GM12878 (cell line): Measurements from ENCODE around the gene OMP. TPM values are rescaled to one million over a fixed set of nuclear protein-coding genes. Genes with fewer than 3 reads are reported as not detected.

Source experiments
- ATAC-seq: fragments of 200-7000 bp; cut with Tn5 transposase; 3 replicates; pipeline ENCODE4 v1.9.1; 2020; ENCODE audit warnings: mild to moderate bottlenecking, moderate library complexity
- BruUV-seq: library from RNA; stranded (reverse); fragments of 400-500 nt; replicated peaks from 2 replicates; lab custom pipeline; 2021; lab: Mats Ljungman, UMichigan
- CTCF ChIA-PET: fragments of 300-600 bp; sonication (Branson Sonifier 250); formaldehyde crosslinking; extraction: SDS; loops from one replicate; lab custom pipeline; 2021; ENCODE audit warnings: inconsistent platforms; lab: Yijun Ruan, JAX
- POLR2A ChIA-PET: fragments of 350-600 bp; formaldehyde crosslinking; extraction: SDS; loops from one replicate; lab custom pipeline; 2021; ENCODE audit warnings: inconsistent platforms; lab: Charles Lee
- RAD21 ChIA-PET: fragments of 300-600 bp; sonication (Branson Sonifier 250); formaldehyde crosslinking; loops from one replicate; lab custom pipeline; 2023; ENCODE audit warnings: antibody characterized with exemption; ENCODE audit not compliant: unreplicated experiment; lab: Charles Lee
- SMC1A ChIA-PET: fragments of 300-600 bp; sonication (Branson Sonifier 250); formaldehyde crosslinking; loops from one replicate; lab custom pipeline; 2023; ENCODE audit not compliant: unreplicated experiment, uncharacterized antibody; lab: Charles Lee
- DNase-seq: peaks from one replicate; pipeline ENCODE4 v3.0.0-alpha.2; 2011; ENCODE audit warnings: low read depth, low spot score
- FAIRE-seq: peaks from 3 replicates; lab custom pipeline; 2011; peaks lifted over from hg19 to GRCh38; lab: Jason Lieb, UNC
- H2AFZ ChIP-seq: 2 replicates; pipeline ENCODE4 v1.6.0; 2011; ENCODE audit warnings: low read depth, low read length, control low read depth; ENCODE audit not compliant: control insufficient read depth
- H3K27ac ChIP-seq: 2 replicates; pipeline ENCODE4 v1.5.1; 2011; ENCODE audit warnings: control low read depth; ENCODE audit not compliant: control insufficient read depth, insufficient read depth
- H3K27me3 ChIP-seq, 2 experiments: replicated peaks in 1 of 2; 2 replicates each; pipeline versions ENCODE4 v1.6.0 to v1.6.1; 2011; ENCODE audit warnings: low read length in 1 of 2; ENCODE audit not compliant: control insufficient read depth in 2 of 2, insufficient read depth in 2 of 2
- H3K36me3 ChIP-seq, 2 experiments: 2 replicates each; pipeline ENCODE4 v1.5.1; 2011; ENCODE audit warnings: low read length in 1 of 2; ENCODE audit not compliant: control insufficient read depth in 2 of 2, insufficient read depth in 2 of 2
- H3K4me1 ChIP-seq: 2 replicates; pipeline ENCODE4 v1.6.1; 2011; ENCODE audit warnings: mild to moderate bottlenecking, low read length, moderate library complexity, mixed read lengths; ENCODE audit not compliant: control insufficient read depth, insufficient read depth
- H3K4me2 ChIP-seq: 2 replicates; pipeline ENCODE4 v1.6.0; 2011; ENCODE audit warnings: control low read depth; ENCODE audit not compliant: control insufficient read depth, insufficient read depth
- H3K4me3 ChIP-seq: fragments of 200-600 bp; sonication (generic); 2 replicates; pipeline ENCODE4 v1.5.1; 2016
- H3K79me2 ChIP-seq: 2 replicates; pipeline ENCODE4 v1.6.0; 2011; ENCODE audit warnings: low read length; ENCODE audit not compliant: control insufficient read depth, insufficient read depth
- H3K9ac ChIP-seq: 2 replicates; pipeline ENCODE4 v1.8.0; 2011; ENCODE audit warnings: low read length, control low read depth, mixed read lengths; ENCODE audit not compliant: control insufficient read depth, insufficient read depth
- H3K9me3 ChIP-seq: replicated peaks from 3 replicates; pipeline ENCODE4 v1.5.1; 2011; ENCODE audit warnings: mild to moderate bottlenecking, low read length; ENCODE audit not compliant: control insufficient read depth, insufficient read depth
- H4K20me1 ChIP-seq: 2 replicates; pipeline ENCODE4 v1.6.0; 2011; ENCODE audit not compliant: control insufficient read depth, insufficient read depth
- CBFB ChIP-seq: IDR thresholded peaks from 2 replicates; pipeline ENCODE4 v1.6.1; 2016; ENCODE audit warnings: antibody characterized with exemption, low read depth
- CREB1 ChIP-seq: IDR thresholded peaks from 2 replicates; pipeline ENCODE4 v1.6.1; 2012; ENCODE audit warnings: low read depth, mild to moderate bottlenecking, inconsistent platforms
- CUX1 ChIP-seq: IDR thresholded peaks from 2 replicates; pipeline ENCODE4 v1.6.1; 2012; ENCODE audit warnings: improper control_type of control experiment, low read depth, low read length; ENCODE audit not compliant: insufficient replicate concordance
- E2F8 ChIP-seq: fragments of 450-650 bp; IDR thresholded peaks from 2 replicates; pipeline ENCODE4 v1.6.1; 2018; ENCODE audit warnings: mild to moderate bottlenecking, low read depth, moderate library complexity; ENCODE audit not compliant: partially characterized antibody
- EED ChIP-seq: sonication (generic); IDR thresholded peaks from 2 replicates; pipeline ENCODE4 v1.6.1; 2016; ENCODE audit warnings: antibody characterized with exemption, low read depth
- GATAD2B ChIP-seq: fragments of 450-650 bp; conservative IDR thresholded peaks from 2 replicates; pipeline ENCODE4 v1.6.1; 2017; ENCODE audit warnings: low read depth, mild to moderate bottlenecking, moderate library complexity
- KDM1A ChIP-seq: fragments of 200-600 bp; sonication (generic); IDR thresholded peaks from 2 replicates; pipeline ENCODE4 v1.6.1; 2016; ENCODE audit warnings: borderline replicate concordance
- RAD51 ChIP-seq: fragments of 450-650 bp; IDR thresholded peaks from 2 replicates; pipeline ENCODE4 v1.6.1; 2016; ENCODE audit warnings: moderate library complexity, mild to moderate bottlenecking, inconsistent platforms
- SIX5 ChIP-seq: IDR thresholded peaks from 2 replicates; pipeline ENCODE4 v1.6.1; 2011; ENCODE audit warnings: mild to moderate bottlenecking, low read depth, low read length, moderate library complexity; ENCODE audit not compliant: severe bottlenecking
- SPI1 ChIP-seq: IDR thresholded peaks from 2 replicates; pipeline ENCODE4 v1.6.1; 2011; ENCODE audit warnings: low read depth, mild to moderate bottlenecking, low read length, moderate library complexity, borderline replicate concordance; ENCODE audit not compliant: insufficient read depth
- SREBF2 ChIP-seq: IDR thresholded peaks from 2 replicates; pipeline ENCODE4 v1.6.1; 2012; ENCODE audit warnings: mild to moderate bottlenecking, low read length
- STAT3 ChIP-seq: IDR thresholded peaks from 2 replicates; pipeline ENCODE4 v1.6.1; 2011; ENCODE audit warnings: low read depth, low read length, improper control_type of control experiment
- SUZ12 ChIP-seq: fragments of 200-600 bp; sonication (generic); IDR thresholded peaks from one replicate; pipeline ENCODE4 v1.6.1; 2018; ENCODE audit warnings: antibody characterized with exemption, mild to moderate bottlenecking; ENCODE audit not compliant: unreplicated experiment
- WGBS: methylation state at CpG from one replicate; pipeline ENCODE4 v1.1.6; 2016; ENCODE audit warnings: low lambda C conversion rate; ENCODE audit not compliant: insufficient replicate concordance, insufficient coverage; ENCODE audit errors: missing lambda C conversion rate; 5-methylcytosine and 5-hydroxymethylcytosine counted together
- in situ Hi-C: fragments of 300-500 bp; cut with MboI; formaldehyde crosslinking; loops from 9 replicates; pipeline ENCODE4 v1.14.3; 2018; ENCODE audit warnings: mixed read lengths
- intact Hi-C: fragments of 100-400 bp; cut with micrococcal nuclease; formaldehyde crosslinking; loops from one replicate; pipeline ENCODE4 v1.14.2; 2022; ENCODE audit not compliant: unreplicated experiment
- polyA plus RNA-seq, 11 experiments: library from polyadenylated mRNA; depleted of rRNA in 4 of 11; unstranded in 6 of 11; stranded (reverse) in 5 of 11; fragments of >200 nt; fragmentation: Nextera tagmentation in 4 of 11; fragmentation: Illumina TruSeq in 1 of 11; extraction: Ambion mirVana in 4 of 11; extraction: Trizol in 1 of 11; gene quantifications; 1 replicate in 1 of 11; 2 replicates in 10 of 11; pipeline versions ENCODE4 v1.2.1 to v1.2.3, GENCODE V29; 2011 to 2016; ENCODE audit warnings: inconsistent platforms in 2 of 11, missing spikeins in 2 of 11, low read depth in 1 of 11
- total RNA-seq, 4 experiments: library from RNA; depleted of rRNA in 3 of 4; stranded (reverse); fragments of >200 nt in 3 of 4; fragmentation: Illumina TruSeq in 1 of 4; extraction: Trizol in 1 of 4; gene quantifications; 2 replicates each; pipeline versions ENCODE4 v1.2.1 to v1.2.3, GENCODE V29; 2013 to 2021
- TF ChIP-seq, protein P1 (sequence below), 3 experiments: IDR thresholded peaks in 2 of 3; conservative IDR thresholded peaks in 1 of 3; 2 replicates each; pipeline ENCODE4 v1.5.1; 2011; ENCODE audit warnings: low read depth in 3 of 3, low read length in 3 of 3, mild to moderate bottlenecking in 3 of 3, control low read depth in 2 of 3, moderate library complexity in 2 of 3, inconsistent platforms in 1 of 3, mixed read lengths in 1 of 3; ENCODE audit not compliant: control insufficient read depth in 2 of 3, insufficient read depth in 1 of 3; ENCODE audit errors: extremely low read depth in 1 of 3

Gene OMP
- total and polyA plus RNA-seq, 10 of the 15 experiments (the other 5 are each of a cell fraction or from before 2014, with no cell fraction given), result not detected

DNA sequence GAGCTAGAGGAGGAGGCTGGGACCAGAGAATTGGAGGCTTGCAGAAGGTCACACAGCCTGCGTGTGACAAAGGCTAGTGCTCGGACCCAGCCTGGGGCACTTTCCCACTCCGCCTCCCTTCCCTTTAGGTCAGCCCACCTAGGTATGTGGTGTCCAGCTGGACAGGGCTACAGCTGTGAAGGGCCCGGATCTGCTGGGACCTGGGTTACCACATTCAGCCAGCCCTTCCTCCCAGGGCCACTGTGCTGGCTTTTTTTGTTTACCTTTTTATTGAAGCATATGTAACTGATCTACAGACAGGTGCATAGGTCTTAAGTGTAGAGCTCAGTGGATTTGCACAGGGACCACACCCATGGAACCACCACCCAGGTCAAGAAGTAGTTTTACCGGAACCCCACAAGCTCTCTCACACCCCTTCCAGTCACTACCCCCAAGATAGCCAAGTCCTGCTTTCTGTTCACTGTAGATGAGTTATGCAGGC, 27.2 kb upstream of the OMP start:
- TF ChIP-seq CREB1 (no peak), GATAD2B (no peak), E2F8 (no peak), STAT3 (no peak), SUZ12 (no peak), RAD51 (no peak), SREBF2 (no peak), EED (no peak), SPI1 (no peak), CUX1 (no peak), SIX5 (no peak), CBFB (no peak), KDM1A (no peak)
- TF ChIP-seq, protein P1, sequence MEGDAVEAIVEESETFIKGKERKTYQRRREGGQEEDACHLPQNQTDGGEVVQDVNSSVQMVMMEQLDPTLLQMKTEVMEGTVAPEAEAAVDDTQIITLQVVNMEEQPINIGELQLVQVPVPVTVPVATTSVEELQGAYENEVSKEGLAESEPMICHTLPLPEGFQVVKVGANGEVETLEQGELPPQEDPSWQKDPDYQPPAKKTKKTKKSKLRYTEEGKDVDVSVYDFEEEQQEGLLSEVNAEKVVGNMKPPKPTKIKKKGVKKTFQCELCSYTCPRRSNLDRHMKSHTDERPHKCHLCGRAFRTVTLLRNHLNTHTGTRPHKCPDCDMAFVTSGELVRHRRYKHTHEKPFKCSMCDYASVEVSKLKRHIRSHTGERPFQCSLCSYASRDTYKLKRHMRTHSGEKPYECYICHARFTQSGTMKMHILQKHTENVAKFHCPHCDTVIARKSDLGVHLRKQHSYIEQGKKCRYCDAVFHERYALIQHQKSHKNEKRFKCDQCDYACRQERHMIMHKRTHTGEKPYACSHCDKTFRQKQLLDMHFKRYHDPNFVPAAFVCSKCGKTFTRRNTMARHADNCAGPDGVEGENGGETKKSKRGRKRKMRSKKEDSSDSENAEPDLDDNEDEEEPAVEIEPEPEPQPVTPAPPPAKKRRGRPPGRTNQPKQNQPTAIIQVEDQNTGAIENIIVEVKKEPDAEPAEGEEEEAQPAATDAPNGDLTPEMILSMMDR (IDR thresholded peaks at IDR 0.05 in 2 of 3, conservative IDR thresholded peaks at IDR 0.05 in 1 of 3; ENCODE audit: control insufficient read depth in 2 of 3, extremely low read depth in 1 of 3, insufficient read depth in 1 of 3, low read depth in 3 of 3, low read length in 3 of 3), result no peak
- Histone ChIP-seq H3K4me3 (no peak overlapping the region), H3K9ac (no peak overlapping the region), H3K9me3 (no peaks in the 10 kb centered on the region; the same call in 2 of the 3 replicates), H3K27ac (no peak overlapping the region), H3K4me1 (peaks cover 4% of the 10 kb centered on the region), H4K20me1 (no peaks in the 10 kb centered on the region), H3K79me2 (no peaks in the 10 kb centered on the region), H2AFZ (no peak overlapping the region), H3K36me3 (no peaks in the 10 kb centered on the region), H3K4me2 (no peak overlapping the region), H3K27me3 (no peaks in the 10 kb centered on the region)
- no peak for ATAC-seq
- CTCF ChIA-PET, result interaction anchor here (1.0 to 1.4 kb wide), 2 partner anchors 20 to 28 kb away, joined by 3 to 4 read pairs; no protein-coding TSS in a partner anchor
- RAD21 ChIA-PET, result no interaction called here
- POLR2A ChIA-PET, result no interaction called here
- DNase-seq, result no peak
- no TSS peak for BruUV-seq
- in situ Hi-C loops (no loop called here), intact Hi-C loops (no loop called here)
- WGBS, result 54% methylated on average over 5 of the region's 5 CpGs
- no peak for FAIRE-seq
- SMC1A ChIA-PET, result interaction anchor here (1.2 kb wide), 1 partner anchor 16 kb away, joined by 3 read pairs; no protein-coding TSS in a partner anchor
